ENCODE data around the gene SLC22A23. TPM values are rescaled to one million over a fixed set of nuclear protein-coding genes. Genes with fewer than 3 reads are reported as not detected.

SLC22A23 gene
- total RNA-seq, 1 experiment from 2014 or later, result 38.2 TPM

GRCh38 chr6:3270258-3270657 is 186.6 kb downstream of the SLC22A23 start:
- no peak overlapping the region for H3K4me3 Mint-ChIP-seq
- ATAC-seq, result no peak
- H3K27ac Mint-ChIP-seq, result no peak overlapping the region

GRCh38 chr6:3269281-3269975 is 187.4 kb downstream of the SLC22A23 start:
- ChIA-PET CTCF (no interaction called here), POLR2A (no interaction called here)
- no peaks in the 10 kb centered on the region; the same call in 1 of the 2 replicates for H3K9me3 Mint-ChIP-seq
- no peaks in the 10 kb centered on the region for H3K27me3 Mint-ChIP-seq (ENCODE audit: low read depth)
- TF ChIP-seq SMAD3 (CRISPR knock-in tag; IDR thresholded peaks at IDR 0.05; ENCODE audit: borderline replicate concordance), result no peak
- TF ChIP-seq SMAD4 (CRISPR knock-in tag; IDR thresholded peaks at IDR 0.05), result no peak
- TF ChIP-seq AR (CRISPR knock-in tag; IDR thresholded peaks at IDR 0.05), result no peak
- TF ChIP-seq CDX4 (CRISPR knock-in tag; IDR thresholded peaks at IDR 0.05; ENCODE audit: borderline replicate concordance), result no peak
- no peak for TF ChIP-seq ZSCAN18 (CRISPR knock-in tag; IDR thresholded peaks at IDR 0.05)
- no peak for TF ChIP-seq ARID4B (CRISPR knock-in tag; IDR thresholded peaks at IDR 0.05; ENCODE audit: borderline replicate concordance)
- no peak for TF ChIP-seq ZNF396 (CRISPR knock-in tag; IDR thresholded peaks at IDR 0.05; ENCODE audit: borderline replicate concordance)
- no peak for TF ChIP-seq RORB (CRISPR knock-in tag; IDR thresholded peaks at IDR 0.05)
- TF ChIP-seq TP53 (CRISPR knock-in tag; IDR thresholded peaks at IDR 0.05), result no peak
- TF ChIP-seq GABPB1 (CRISPR knock-in tag; IDR thresholded peaks at IDR 0.05), result no peak
- TF ChIP-seq ZNF138 (CRISPR knock-in tag; conservative IDR thresholded peaks at IDR 0.05), result no peak
- no peak for TF ChIP-seq ATF6 (CRISPR knock-in tag; IDR thresholded peaks at IDR 0.05)
- no peak for TF ChIP-seq CREM (CRISPR knock-in tag; IDR thresholded peaks at IDR 0.05)
- peaks cover 9% of the 10 kb centered on the region for H3K4me1 Mint-ChIP-seq
- no peak overlapping the region for H3K4me3 Mint-ChIP-seq
- ATAC-seq (no peak), DNase-seq (ENCODE audit: low spot score) (no peak)
- H3K27ac Mint-ChIP-seq, result peak overlapping the region; percentile 77
- peaks cover 71% of the 10 kb centered on the region for H3K36me3 Mint-ChIP-seq

More at GRCh38 chr6:3270258-3270657, 186.6 kb downstream of the SLC22A23 start:
- H3K36me3 Mint-ChIP-seq, result peaks cover 64% of the 10 kb centered on the region
- no peak for DNase-seq (ENCODE audit: low spot score)
- no peaks in the 10 kb centered on the region; the same call in 1 of the 2 replicates for H3K9me3 Mint-ChIP-seq
- TF ChIP-seq ZNF671 (CRISPR knock-in tag; IDR thresholded peaks at IDR 0.05), result no peak
- TF ChIP-seq ZNF263 (CRISPR knock-in tag; IDR thresholded peaks at IDR 0.05; ENCODE audit: low read depth), result no peak
- TF ChIP-seq CDX4 (CRISPR knock-in tag; IDR thresholded peaks at IDR 0.05; ENCODE audit: borderline replicate concordance), result no peak
- CTCF ChIA-PET, result no interaction called here
- no peaks in the 10 kb centered on the region for H3K27me3 Mint-ChIP-seq (ENCODE audit: low read depth)
- peaks cover 9% of the 10 kb centered on the region for H3K4me1 Mint-ChIP-seq
- POLR2A ChIA-PET, result interaction anchor here (0.7 kb wide), 1 partner anchor 123 kb away, joined by 4 read pairs; no protein-coding TSS in a partner anchor
